GM15510 (cell line): ENCODE results near the gene BUD13.

Experiments used
- POLR2A ChIP-seq: IDR thresholded peaks from 3 replicates; pipeline ENCODE4 v1.6.1; 2011; ENCODE audit warnings: borderline replicate concordance; ENCODE audit not compliant: insufficient read length; ENCODE audit errors: extremely low read depth

The BUD13 gene

GRCh38 chr11:116718955-116719501, 53.8 kb downstream of the BUD13 start:
- no peak for TF ChIP-seq POLR2A

GRCh38 chr11:116716621-116717020, 56.2 kb downstream of the BUD13 start:
- TF ChIP-seq POLR2A = no peak

- no peak for TF ChIP-seq POLR2A
Observed at GRCh38 chr11:116715383-116715782, 57.4 kb downstream of the BUD13 start.

GRCh38 chr11:116714902-116715301, 57.9 kb downstream of the BUD13 start:
- no peak for TF ChIP-seq POLR2A

GRCh38 chr11:116712428-116712827, 60.4 kb downstream of the BUD13 start:
- no peak for TF ChIP-seq POLR2A

GRCh38 chr11:116710762-116711161, 62.0 kb downstream of the BUD13 start:
- TF ChIP-seq POLR2A = no peak

- no peak for TF ChIP-seq POLR2A
Observed at GRCh38 chr11:116710001-116710674, 62.6 kb downstream of the BUD13 start.

GRCh38 chr11:116707746-116708145, 65.0 kb downstream of the BUD13 start:
- no peak for TF ChIP-seq POLR2A

- TF ChIP-seq POLR2A = no peak
Observed at GRCh38 chr11:116707161-116707629, 65.6 kb downstream of the BUD13 start.

GRCh38 chr11:116703421-116703820, 69.4 kb downstream of the BUD13 start:
- TF ChIP-seq POLR2A = no peak

- TF ChIP-seq POLR2A = no peak
Observed at GRCh38 chr11:116702772-116703385, 69.9 kb downstream of the BUD13 start.

- TF ChIP-seq POLR2A = no peak
Observed at GRCh38 chr11:116701876-116702275, 70.9 kb downstream of the BUD13 start.

GRCh38 chr11:116701297-116701801, 71.4 kb downstream of the BUD13 start:
- TF ChIP-seq POLR2A = no peak

- TF ChIP-seq POLR2A = no peak
Observed at GRCh38 chr11:116700586-116701220, 72.1 kb downstream of the BUD13 start.
